K562 (cell line): ENCODE results near the gene ZC3H8. TPM values are rescaled to one million over a fixed set of nuclear protein-coding genes. Genes with fewer than 3 reads are reported as not detected.

ENCODE experiments used
- ATAC-seq: fragments of 200-7000 bp; cut with Tn5 transposase; 3 replicates; pipeline ENCODE4 v1.9.1; 2020; ENCODE audit warnings: moderate library complexity
- BruUV-seq: library from RNA; stranded (reverse); fragments of 400-500 nt; replicated peaks from 2 replicates; lab custom pipeline; 2021; lab: Mats Ljungman, UMichigan
- CTCF ChIA-PET: fragments of 300-600 bp; formaldehyde crosslinking; extraction: SDS; loops from one replicate; lab custom pipeline; 2021; ENCODE audit warnings: low intra/inter-chr PET ratio; lab: Yijun Ruan, JAX
- POLR2A ChIA-PET: fragments of 300-600, 350-650 bp; sonication (Branson Sonifier 250); formaldehyde crosslinking; extraction: SDS; loops from one replicate; lab custom pipeline; 2021; ENCODE audit warnings: antibody characterized with exemption, inconsistent platforms; lab: Yijun Ruan, JAX
- DNase-seq, 4 experiments: peaks; one replicate each; pipeline versions ENCODE4 v3.0.0 to v3.0.0-alpha.2; 2011 to 2018; ENCODE audit warnings: low spot score in 3 of 4, mixed read lengths in 3 of 4; ENCODE audit errors: extremely low read depth in 1 of 4
- FAIRE-seq: peaks from 2 replicates; lab custom pipeline; 2011; peaks lifted over from hg19 to GRCh38; lab: Jason Lieb, UNC
- H2AFZ ChIP-seq: 2 replicates; pipeline ENCODE4 v1.6.0; 2011; ENCODE audit warnings: low read depth, low read length, control low read depth, inconsistent platforms
- H3K27ac ChIP-seq: fragments of 200-600 bp; 3 replicates; pipeline ENCODE4 v1.8.0; 2011; ENCODE audit warnings: low read depth, mild to moderate bottlenecking, control low read depth, inconsistent platforms, low read length, moderate library complexity, mixed read lengths; ENCODE audit errors: extremely low read depth
- H3K27me3 ChIP-seq, 2 experiments: fragments of 300-600 bp in 1 of 2; 2 replicates in 1 of 2; 3 replicates in 1 of 2; pipeline versions ENCODE4 v1.6.0 to v1.8.0; 2011; ENCODE audit warnings: inconsistent platforms in 2 of 2, low read length in 2 of 2, mild to moderate bottlenecking in 1 of 2, mixed read lengths in 1 of 2, moderate library complexity in 1 of 2; ENCODE audit not compliant: control insufficient read depth in 2 of 2, insufficient read depth in 2 of 2
- H3K36me3 ChIP-seq: fragments of 300-600 bp; 3 replicates; pipeline ENCODE4 v1.8.0; 2011; ENCODE audit warnings: mild to moderate bottlenecking, low read length, inconsistent platforms; ENCODE audit not compliant: control insufficient read depth, insufficient read depth
- H3K4me1 ChIP-seq, 2 experiments: fragments of 200-600 bp in 1 of 2; replicated peaks in 1 of 2; 2 replicates in 1 of 2; 3 replicates in 1 of 2; pipeline versions ENCODE4 v1.5.1 to v1.8.0; 2011; ENCODE audit warnings: inconsistent platforms in 2 of 2, low read length in 2 of 2, mild to moderate bottlenecking in 1 of 2, mixed read lengths in 1 of 2, moderate library complexity in 1 of 2; ENCODE audit not compliant: control insufficient read depth in 2 of 2, insufficient read depth in 2 of 2
- H3K4me2 ChIP-seq: 2 replicates; pipeline ENCODE4 v1.6.1; 2011; ENCODE audit warnings: low read length, control low read depth, inconsistent platforms, mixed read lengths; ENCODE audit not compliant: insufficient read depth
- H3K4me3 ChIP-seq: fragments of 200-600 bp; sonication (generic), shearing (Covaris generic); 2 replicates; pipeline ENCODE4 v1.5.1; 2016; ENCODE audit warnings: control low read depth, inconsistent platforms
- H3K79me2 ChIP-seq: fragments of 200-600 bp; 3 replicates; pipeline ENCODE4 v1.8.0; 2011; ENCODE audit warnings: low read length, inconsistent platforms; ENCODE audit not compliant: control insufficient read depth, insufficient read depth
- H3K9ac ChIP-seq, 2 experiments: 2 replicates each; pipeline versions ENCODE4 v1.6.0 to v1.6.1; 2011; ENCODE audit warnings: low read depth in 2 of 2, low read length in 2 of 2, control low read depth in 1 of 2, inconsistent platforms in 1 of 2, mild to moderate bottlenecking in 1 of 2, mixed read lengths in 1 of 2; ENCODE audit not compliant: insufficient read depth in 1 of 2
- H3K9me1 ChIP-seq: one replicate; pipeline ENCODE4 v1.6.0; 2011; ENCODE audit warnings: inconsistent platforms, mild to moderate bottlenecking, low read length, moderate library complexity; ENCODE audit not compliant: control insufficient read depth, insufficient read depth
- H3K9me3 ChIP-seq: replicated peaks from 2 replicates; pipeline ENCODE4 v1.5.1; 2011; ENCODE audit warnings: low read depth, low read length, inconsistent platforms; ENCODE audit not compliant: control insufficient read depth, insufficient read depth
- H4K20me1 ChIP-seq: replicated peaks from 2 replicates; pipeline ENCODE4 v1.6.1; 2011; ENCODE audit warnings: low read length, inconsistent platforms, mixed read lengths; ENCODE audit not compliant: control insufficient read depth, insufficient read depth
- PYGO2 ChIP-seq: fragments of 450-650 bp; IDR thresholded peaks from 2 replicates; pipeline ENCODE4 v1.6.1; 2016; ENCODE audit warnings: mild to moderate bottlenecking, missing genetic modification characterization, moderate library complexity, missing compliant biosample characterization
- ZBTB8A ChIP-seq: fragments of 450-650 bp; IDR thresholded peaks from 2 replicates; pipeline ENCODE4 v1.6.1; 2018; ENCODE audit warnings: mild to moderate bottlenecking, moderate library complexity; ENCODE audit not compliant: partially characterized antibody
- ZNF217 ChIP-seq: sonication (generic); formaldehyde crosslinking; IDR thresholded peaks from 2 replicates; pipeline ENCODE4 v1.8.0; 2022; ENCODE audit warnings: mild to moderate bottlenecking, missing genetic modification reagents
- ZNF583 ChIP-seq: fragments of 250-450 bp; sonication (Bioruptor Pico); IDR thresholded peaks from 2 replicates; pipeline ENCODE4 v1.4.0; 2020
- WGBS: fragments of 100-300 bp; shearing (Covaris generic); methylation state at CpG from one replicate; pipeline ENCODE4 v1.1.6; 2016; ENCODE audit warnings: low coverage, mixed read lengths; ENCODE audit not compliant: insufficient coverage; ENCODE audit errors: missing lambda C conversion rate; 5-methylcytosine and 5-hydroxymethylcytosine counted together
- in situ Hi-C: fragments of 300-500 bp; cut with MboI; formaldehyde crosslinking; loops from 4 replicates; pipeline ENCODE4 v1.15.0; 2018; ENCODE audit warnings: inconsistent platforms, mixed read lengths
- intact Hi-C: fragments of 100-400 bp; cut with micrococcal nuclease; formaldehyde crosslinking; loops from 2 replicates; pipeline ENCODE4 v1.14.2; 2022
- polyA plus RNA-seq, 8 experiments: library from polyadenylated mRNA; depleted of rRNA in 4 of 8; stranded (reverse) in 5 of 8; unstranded in 3 of 8; fragments of >200 nt; fragmentation: Nextera tagmentation in 2 of 8; fragmentation: Illumina TruSeq in 1 of 8; extraction: Ambion mirVana in 2 of 8; extraction: Trizol in 1 of 8; gene quantifications; 2 replicates each; pipeline versions ENCODE4 v1.2.1 to v1.2.3, GENCODE V29; 2011 to 2014; ENCODE audit warnings: inconsistent platforms in 1 of 8, missing spikeins in 1 of 8
- total RNA-seq, 7 experiments: library from RNA; depleted of rRNA in 6 of 7; stranded (reverse); fragments of >200 nt in 6 of 7; fragmentation: Illumina TruSeq in 2 of 7; extraction: Trizol in 2 of 7; gene quantifications; 2 replicates each; pipeline versions ENCODE4 v1.2.1 to v1.2.3, GENCODE V29; 2011 to 2021; ENCODE audit warnings: low replicate concordance in 1 of 7

ZC3H8 gene
- total and polyA plus RNA-seq, 9 of the 15 experiments (the other 6 are each of a cell fraction or from before 2014, with no cell fraction given): 11.6 to 41.5 (median 27.5) TPM

- no peaks in the 10 kb centered on the region for H3K36me3 ChIP-seq
- no peak overlapping the region for H3K9ac ChIP-seq
- TF ChIP-seq ZNF583 (CRISPR knock-in tag) (no peak), PYGO2 (tag) (no peak), ZNF217 (CRISPR knock-in tag) (no peak), ZBTB8A (no peak)
- TF ChIP-seq, all 486 proteins: peak for 0
- Histone ChIP-seq H3K27ac (no peak overlapping the region), H3K9me1 (no peaks in the 10 kb centered on the region), H4K20me1 (no peaks in the 10 kb centered on the region; the same call in 1 of the 2 replicates), H2AFZ (no peak overlapping the region), H3K79me2 (no peaks in the 10 kb centered on the region), H3K4me3 (no peak overlapping the region), H3K4me1 (peaks cover 0 to 3% of the 10 kb centered on the region in 2 experiments; a peak in 1 of 5 replicates), H3K27me3 (peaks cover 45 to 69% of the 10 kb centered on the region in 2 experiments; a peak in 4 of 5 replicates), H3K4me2 (no peak overlapping the region), H3K9me3 (no peaks in the 10 kb centered on the region)
- ChIA-PET POLR2A (interaction anchor here (0.6 kb wide), 1 partner anchor 24 kb away, joined by 3 read pairs; no protein-coding TSS in a partner anchor), CTCF (no interaction called here)
- DNase-seq: no peak
- no TSS peak for BruUV-seq
- no peak for FAIRE-seq
- WGBS: 15% methylated on average over 10 of the region's 10 CpGs
- ATAC-seq: no peak
- intact Hi-C loops (no loop called here), in situ Hi-C loops (no loop called here)
These were observed 86.3 kb downstream of the ZC3H8 start for GRCh38 chr2:112168422-112169124.
